ENCODE data around the gene KLHL35.

DNA sequence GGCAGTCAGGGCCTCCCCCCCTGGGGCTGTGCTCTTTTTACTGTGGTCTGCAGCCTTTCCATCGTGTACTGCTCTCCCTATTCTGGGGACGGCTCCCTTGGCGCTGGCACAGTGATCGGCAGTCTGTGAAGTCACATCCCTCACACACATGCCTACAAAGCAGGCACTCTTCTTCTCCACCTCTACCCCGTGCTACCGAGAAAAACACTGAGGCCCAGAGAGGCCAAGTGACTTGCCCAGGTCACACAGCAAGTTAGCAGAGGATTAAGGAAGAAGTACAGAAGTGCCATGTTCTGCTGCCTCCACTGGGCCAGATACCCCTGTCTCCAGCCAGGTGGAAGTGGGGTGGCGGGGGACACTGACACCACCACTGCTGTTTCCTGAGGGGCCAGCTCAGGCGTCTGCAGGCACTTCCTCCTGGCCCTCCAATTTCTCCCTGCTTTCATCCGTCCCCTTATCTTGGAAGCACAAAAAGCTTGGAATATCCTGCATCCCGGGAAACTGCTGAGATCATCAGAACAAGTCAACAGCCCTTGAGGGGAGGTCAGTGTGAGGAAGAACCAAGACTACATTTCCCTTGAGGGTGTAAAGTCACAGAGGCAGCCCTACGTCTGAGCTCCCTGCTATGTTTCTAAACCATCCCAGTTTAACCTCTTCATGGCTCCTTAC lies 30.2 kb upstream of the KLHL35 start:
- TF ChIP-seq POLR2A (IDR thresholded peaks at IDR 0.05): no peak
- TF ChIP-seq, protein P1, sequence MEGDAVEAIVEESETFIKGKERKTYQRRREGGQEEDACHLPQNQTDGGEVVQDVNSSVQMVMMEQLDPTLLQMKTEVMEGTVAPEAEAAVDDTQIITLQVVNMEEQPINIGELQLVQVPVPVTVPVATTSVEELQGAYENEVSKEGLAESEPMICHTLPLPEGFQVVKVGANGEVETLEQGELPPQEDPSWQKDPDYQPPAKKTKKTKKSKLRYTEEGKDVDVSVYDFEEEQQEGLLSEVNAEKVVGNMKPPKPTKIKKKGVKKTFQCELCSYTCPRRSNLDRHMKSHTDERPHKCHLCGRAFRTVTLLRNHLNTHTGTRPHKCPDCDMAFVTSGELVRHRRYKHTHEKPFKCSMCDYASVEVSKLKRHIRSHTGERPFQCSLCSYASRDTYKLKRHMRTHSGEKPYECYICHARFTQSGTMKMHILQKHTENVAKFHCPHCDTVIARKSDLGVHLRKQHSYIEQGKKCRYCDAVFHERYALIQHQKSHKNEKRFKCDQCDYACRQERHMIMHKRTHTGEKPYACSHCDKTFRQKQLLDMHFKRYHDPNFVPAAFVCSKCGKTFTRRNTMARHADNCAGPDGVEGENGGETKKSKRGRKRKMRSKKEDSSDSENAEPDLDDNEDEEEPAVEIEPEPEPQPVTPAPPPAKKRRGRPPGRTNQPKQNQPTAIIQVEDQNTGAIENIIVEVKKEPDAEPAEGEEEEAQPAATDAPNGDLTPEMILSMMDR (IDR thresholded peaks at IDR 0.05): no peak
